Esophagus squamous epithelium (tissue), 5 donors: ENCODE data around the gene C11orf98. TPM values are rescaled to one million over a fixed set of nuclear protein-coding genes. Genes with fewer than 3 reads are reported as not detected.

Source experiments
- DNase-seq: peaks from one replicate; lab custom pipeline; 2025; lab: John Stamatoyannopoulos, UW
- H3K27ac ChIP-seq, 4 donors: fragments of 200-600 bp; sonication (generic); one replicate each; pipeline ENCODE4 v1.5.1; 2016 to 2019; ENCODE audit warnings: mild to moderate bottlenecking in 1 of 4
- H3K27me3 ChIP-seq, 4 donors: fragments of 200-600 bp; sonication (generic); 1 replicate in 3 of 4; 2 replicates in 1 of 4; pipeline versions ENCODE4 v1.5.1 to v1.6.0; 2017 to 2021; ENCODE audit warnings: antibody characterized with exemption in 1 of 4
- H3K36me3 ChIP-seq, 3 donors: fragments of 200-600 bp; sonication (generic); one replicate each; pipeline ENCODE4 v1.5.1; 2016 to 2019
- H3K4me1 ChIP-seq, 3 donors: fragments of 200-600 bp; sonication (generic); one replicate each; pipeline ENCODE4 v1.5.1; 2017 to 2019
- H3K4me3 ChIP-seq, 4 donors: fragments of 200-600 bp; sonication (generic); 1 replicate in 3 of 4; 2 replicates in 1 of 4; pipeline ENCODE4 v1.5.1; 2016 to 2019; ENCODE audit warnings: mild to moderate bottlenecking in 2 of 4, moderate library complexity in 1 of 4
- H3K9me3 ChIP-seq, 3 donors: fragments of 200-600 bp; sonication (generic); one replicate each; pipeline ENCODE4 v1.5.1; 2016 to 2019
- CTCF ChIP-seq, 6 experiments: fragments of 450-650 bp in 4 of 6; fragments of 200-600 bp in 2 of 6; sonication (generic) in 2 of 6; IDR thresholded peaks; one replicate each; pipeline ENCODE4 v1.5.1; 2016 to 2019; ENCODE audit warnings: antibody characterized with exemption in 6 of 6, mild to moderate bottlenecking in 4 of 6, moderate library complexity in 4 of 6
- POLR2A ChIP-seq, 4 donors: fragments of 450-650 bp; IDR thresholded peaks; one replicate each; pipeline ENCODE4 v1.6.1; 2017; ENCODE audit warnings: antibody characterized with exemption in 4 of 4, mild to moderate bottlenecking in 4 of 4, moderate library complexity in 3 of 4
- WGBS, 2 donors: methylation state at CpG; one replicate each; pipeline ENCODE4 v1.1.5; 2018; 5-methylcytosine and 5-hydroxymethylcytosine counted together
- intact Hi-C: fragments of 100-400 bp; cut with DNase I; formaldehyde crosslinking; loops from one replicate; pipeline ENCODE4 v1.15.0; 2022
- total RNA-seq, 4 donors: library from RNA; depleted of rRNA; stranded (reverse); fragments of >200 nt; gene quantifications; one replicate each; pipeline ENCODE4 v1.1.0, GENCODE V29; 2016
- donor health status: DM: yes; HTN: yes; CAD: no.

Gene C11orf98
- total RNA-seq = 10 to 100 TPM; 36.0 to 53.4 (median 43.6) TPM

DNA sequence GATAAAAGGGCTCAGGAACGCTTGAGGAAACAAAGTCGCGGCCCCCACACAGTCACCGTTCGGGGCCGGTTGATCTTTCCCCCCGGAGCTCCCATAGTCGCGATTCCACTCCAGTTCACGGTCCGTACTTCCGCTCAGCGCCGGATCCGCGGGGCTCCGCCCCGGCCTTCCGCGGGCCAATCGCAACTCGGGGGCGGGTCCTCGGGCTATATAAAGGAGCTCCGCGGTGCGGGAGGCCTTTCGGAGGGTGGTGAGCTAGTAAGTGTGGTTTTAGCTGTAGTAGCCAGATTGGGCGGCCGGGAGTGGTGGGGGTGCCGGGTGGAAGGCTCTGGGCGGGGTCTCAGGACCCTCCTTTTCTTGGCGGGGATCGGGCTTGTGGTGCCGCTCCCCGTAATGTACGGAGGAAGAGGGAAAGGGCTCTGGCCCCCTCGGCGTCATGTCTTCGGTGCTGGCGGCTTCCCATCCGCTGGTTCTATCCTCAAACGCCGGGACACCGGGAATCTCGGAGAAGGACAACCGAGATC, at the start of gene C11orf98, which contains the start of gene CSKMT:
TSS of gene C11orf98 (minus strand) at position 136 of the 524 bp plus-strand sequence. CDS start at position 95, 41 bp downstream.
TSS of gene CSKMT (plus strand) at position 238 of the 524 bp plus-strand sequence. CDS start 568 bp downstream, outside the sequence.
- peak within 1 kb of the TSS; percentile 78 to 94 (median 83) for H3K4me3 ChIP-seq
- H3K9me3 ChIP-seq = no peaks in the 10 kb centered on the region
- H3K27ac ChIP-seq = peak within 1 kb of the TSS; percentile 91 to 97 (median 95)
- TF ChIP-seq CTCF (IDR thresholded peaks at IDR 0.05) (peak in 2 of 6 experiments; percentile 9), POLR2A (IDR thresholded peaks at IDR 0.05) (peak in 3 of 4 donors; percentile 66 to 99 (median 96))
- H3K36me3 ChIP-seq = peaks cover 0 to 44% (median 10%) of the 10 kb centered on the region in 3 donors
- no peaks in the 10 kb centered on the region for H3K27me3 ChIP-seq
- H3K4me1 ChIP-seq = peaks cover 17 to 55% (median 34%) of the 10 kb centered on the region in 3 donors
- DNase-seq = peak; percentile 68
- intact Hi-C loops = no loop called here
- 0% methylated on average over 9 to 11 of the region's 47 CpGs for WGBS, 2 donors

DNA sequence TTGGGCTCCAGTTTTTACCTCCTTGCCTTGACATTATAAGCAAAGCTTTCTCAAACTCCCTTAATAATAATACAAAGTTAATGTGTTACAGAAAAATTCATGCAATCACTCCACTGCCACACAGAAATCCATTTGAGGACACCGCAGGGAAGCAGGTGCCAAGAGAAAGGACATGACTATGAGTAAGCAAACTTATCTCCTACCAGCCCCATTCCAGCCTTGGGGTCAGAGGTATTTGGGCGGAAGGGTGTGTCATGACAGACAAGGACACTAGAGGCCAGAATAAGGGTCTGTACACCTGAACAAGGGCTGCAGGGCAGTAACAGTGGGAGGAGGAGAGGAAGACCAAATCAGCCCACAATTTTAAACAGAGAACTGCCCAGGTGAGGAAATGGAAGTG, 48.3 kb upstream of the C11orf98 start:
- WGBS, 2 donors = 68 to 73% methylated on average over 2 of the region's 2 CpGs
- Histone ChIP-seq H3K4me1 (peaks cover 13 to 52% (median 13%) of the 10 kb centered on the region in 3 donors), H3K4me3 (no peak overlapping the region), H3K36me3 (peaks cover 18 to 83% (median 33%) of the 10 kb centered on the region in 3 donors), H3K27me3 (no peaks in the 10 kb centered on the region), H3K9me3 (no peaks in the 10 kb centered on the region), H3K27ac (peak overlapping the region in 1 of 4 donors; percentile 14)
- intact Hi-C loops = no loop called here
- TF ChIP-seq CTCF (IDR thresholded peaks at IDR 0.05) (no peak), POLR2A (IDR thresholded peaks at IDR 0.05) (no peak)
- DNase-seq = no peak

- H3K4me1 ChIP-seq = peaks cover 13 to 52% (median 15%) of the 10 kb centered on the region in 3 donors
- H3K27me3 ChIP-seq = no peaks in the 10 kb centered on the region
- no peaks in the 10 kb centered on the region for H3K9me3 ChIP-seq
- 51 to 54% methylated on average over 3 of the region's 3 CpGs for WGBS, 2 donors
- TF ChIP-seq POLR2A (IDR thresholded peaks at IDR 0.05) (no peak), CTCF (IDR thresholded peaks at IDR 0.05) (no peak)
- H3K36me3 ChIP-seq = peaks cover 13 to 78% (median 33%) of the 10 kb centered on the region in 3 donors
- no peak overlapping the region for H3K4me3 ChIP-seq
- intact Hi-C loops = no loop called here
- no peak overlapping the region for H3K27ac ChIP-seq
- no peak for DNase-seq
Observed at GRCh38 chr11:62712861-62713260, 47.9 kb upstream of the C11orf98 start.

- peaks cover 9 to 73% (median 29%) of the 10 kb centered on the region in 3 donors for H3K36me3 ChIP-seq
- H3K9me3 ChIP-seq = no peaks in the 10 kb centered on the region
- no peak overlapping the region for H3K4me3 ChIP-seq
- H3K27ac ChIP-seq = no peak overlapping the region
- no peaks in the 10 kb centered on the region for H3K27me3 ChIP-seq
- DNase-seq = no peak
- peaks cover 13 to 52% (median 15%) of the 10 kb centered on the region in 3 donors for H3K4me1 ChIP-seq
- intact Hi-C loops = no loop called here
- no peak for TF ChIP-seq POLR2A (IDR thresholded peaks at IDR 0.05)
- TF ChIP-seq CTCF (IDR thresholded peaks at IDR 0.05) = no peak
- WGBS, 2 donors = 72 to 75% methylated on average over 6 of the region's 6 CpGs
Observed at GRCh38 chr11:62712276-62712812, 47.3 kb upstream of the C11orf98 start.

DNA sequence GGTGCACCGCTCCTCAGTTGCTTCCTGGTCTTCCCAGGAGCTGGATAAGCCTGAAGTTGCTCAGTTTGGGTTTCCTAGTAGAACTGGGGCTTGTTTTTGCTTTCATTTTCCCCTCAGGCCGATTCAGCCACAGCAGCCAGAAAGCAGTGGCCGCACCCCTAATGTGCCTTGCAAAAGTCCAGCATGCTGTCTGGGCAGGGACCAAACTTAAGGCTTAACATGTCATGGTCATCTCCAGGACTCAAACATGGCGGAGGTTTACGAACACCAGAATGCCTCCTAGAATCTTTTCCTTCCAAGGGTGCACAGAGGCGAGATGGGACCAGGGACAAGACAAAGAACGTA, 45.0 kb upstream of the C11orf98 start:
- no peaks in the 10 kb centered on the region for H3K27me3 ChIP-seq
- TF ChIP-seq CTCF (IDR thresholded peaks at IDR 0.05) (no peak), POLR2A (IDR thresholded peaks at IDR 0.05) (no peak)
- H3K4me1 ChIP-seq = peaks cover 28 to 60% (median 32%) of the 10 kb centered on the region in 3 donors
- WGBS, 2 donors = 68 to 71% methylated on average over 5 of the region's 7 CpGs
- no peak for DNase-seq
- H3K9me3 ChIP-seq = no peaks in the 10 kb centered on the region
- peaks cover 4 to 49% (median 11%) of the 10 kb centered on the region in 3 donors for H3K36me3 ChIP-seq
- intact Hi-C loops = no loop called here
- peak overlapping the region; percentile 36 to 68 (median 56) for H3K4me3 ChIP-seq
- peak overlapping the region; percentile 90 to 99 (median 95) for H3K27ac ChIP-seq
